CD14-positive monocyte (primary cell): ENCODE data around the gene RFX1. TPM values are rescaled to one million over a fixed set of nuclear protein-coding genes. Genes with fewer than 3 reads are reported as not detected.
A peak's percentile ranks its signal among the peaks of the same experiment; 100 is the strongest.
"Not testable (repeated sequence)": the region's sequence is repeated elsewhere in the genome, so short reads cannot be mapped to it uniquely, and the experiment has no call there.

Experiments
- DNase-seq, 3 donors: peaks; one replicate each; pipeline ENCODE4 v3.0.0-alpha.2; 2011 to 2022
- H2AFZ ChIP-seq: 2 replicates; pipeline ENCODE4 v1.6.0; 2012; ENCODE audit warnings: mild to moderate bottlenecking, low read depth, low read length, inconsistent platforms; ENCODE audit not compliant: insufficient read depth, poor library complexity, severe bottlenecking
- H3K27ac ChIP-seq, 2 donors: 1 replicate in 1 of 2; 2 replicates in 1 of 2; pipeline ENCODE4 v1.5.1; 2012 to 2013; ENCODE audit warnings: low read length in 2 of 2, control low read depth in 1 of 2, inconsistent platforms in 1 of 2, low read depth in 1 of 2, mild to moderate bottlenecking in 1 of 2
- H3K27me3 ChIP-seq, 2 donors: one replicate each; pipeline versions ENCODE4 v1.6.0 to v1.6.1; 2011 to 2013; ENCODE audit warnings: low read length in 2 of 2; ENCODE audit not compliant: control insufficient read depth in 2 of 2, insufficient read depth in 2 of 2
- H3K36me3 ChIP-seq, 2 donors: replicated peaks in 1 of 2; 1 replicate in 1 of 2; 2 replicates in 1 of 2; pipeline versions ENCODE4 v1.5.1 to v1.6.1; 2012 to 2013; ENCODE audit warnings: low read length in 2 of 2, control low read depth in 1 of 2, inconsistent platforms in 1 of 2, mild to moderate bottlenecking in 1 of 2; ENCODE audit not compliant: insufficient read depth in 2 of 2, control insufficient read depth in 1 of 2
- H3K4me1 ChIP-seq, 2 donors: 1 replicate in 1 of 2; 2 replicates in 1 of 2; pipeline versions ENCODE4 v1.5.1 to v1.6.1; 2012 to 2013; ENCODE audit warnings: low read length in 2 of 2, control low read depth in 1 of 2, inconsistent platforms in 1 of 2, mild to moderate bottlenecking in 1 of 2, moderate library complexity in 1 of 2; ENCODE audit not compliant: insufficient read depth in 2 of 2, control insufficient read depth in 1 of 2
- H3K4me2 ChIP-seq: replicated peaks from 2 replicates; pipeline ENCODE3; 2012; ENCODE audit warnings: low read length, moderate library complexity, mild to moderate bottlenecking; ENCODE audit not compliant: poor library complexity, severe bottlenecking; ENCODE audit errors: extremely low read depth
- H3K4me3 ChIP-seq, 3 experiments: fragments of 200-600 bp in 1 of 3; sonication (generic) in 1 of 3; replicated peaks in 1 of 3; 1 replicate in 2 of 3; 2 replicates in 1 of 3; pipeline ENCODE4 v1.5.1; 2011 to 2013; ENCODE audit warnings: low read length in 3 of 3, mild to moderate bottlenecking in 3 of 3, control low read depth in 2 of 3, low read depth in 2 of 3, inconsistent platforms in 1 of 3, moderate library complexity in 1 of 3
- H3K79me2 ChIP-seq: 2 replicates; pipeline ENCODE4 v1.6.0; 2012; ENCODE audit warnings: mild to moderate bottlenecking, control low read depth, inconsistent platforms, low read length, moderate library complexity; ENCODE audit not compliant: insufficient read depth
- H3K9ac ChIP-seq: 2 replicates; pipeline ENCODE4 v1.6.0; 2017; ENCODE audit warnings: low read length, mild to moderate bottlenecking; ENCODE audit not compliant: insufficient read depth, poor library complexity, severe bottlenecking
- H3K9me3 ChIP-seq, 2 donors: replicated peaks in 1 of 2; 1 replicate in 1 of 2; 2 replicates in 1 of 2; pipeline versions ENCODE4 v1.5.1 to v1.6.1; 2012 to 2013; ENCODE audit warnings: low read length in 2 of 2, control low read depth in 1 of 2; ENCODE audit not compliant: control insufficient read depth in 1 of 2, insufficient read depth in 1 of 2
- H4K20me1 ChIP-seq: 2 replicates; pipeline ENCODE4 v1.6.0; 2012; ENCODE audit warnings: mild to moderate bottlenecking, low read length, control low read depth, moderate library complexity; ENCODE audit not compliant: insufficient read depth
- H3K27ac Mint-ChIP-seq, 7 donors: one replicate each; pipeline ENCODE4 v1.8.0; 2020; ENCODE audit warnings: mild to moderate bottlenecking in 7 of 7, mixed read lengths in 7 of 7, moderate library complexity in 6 of 7, inconsistent platforms in 2 of 7
- H3K27me3 Mint-ChIP-seq, 3 donors: one replicate each; pipeline ENCODE4 v1.8.0; 2021 to 2022; ENCODE audit warnings: low read depth in 3 of 3, mild to moderate bottlenecking in 3 of 3, mixed read lengths in 3 of 3, moderate library complexity in 3 of 3, inconsistent platforms in 1 of 3
- H3K36me3 Mint-ChIP-seq, 2 donors: one replicate each; pipeline ENCODE4 v1.8.0; 2020; ENCODE audit warnings: mixed read lengths in 2 of 2, inconsistent platforms in 1 of 2, mild to moderate bottlenecking in 1 of 2
- H3K4me1 Mint-ChIP-seq: one replicate; pipeline ENCODE4 v1.8.0; 2020; ENCODE audit warnings: mild to moderate bottlenecking, mixed read lengths
- H3K4me3 Mint-ChIP-seq, 2 donors: one replicate each; pipeline ENCODE4 v1.8.0; 2020; ENCODE audit warnings: mild to moderate bottlenecking in 2 of 2, mixed read lengths in 2 of 2, moderate library complexity in 1 of 2
- H3K9me3 Mint-ChIP-seq, 7 donors: one replicate each; pipeline ENCODE4 v1.8.0; 2020 to 2022; ENCODE audit warnings: mixed read lengths in 7 of 7, mild to moderate bottlenecking in 6 of 7, moderate library complexity in 6 of 7, inconsistent platforms in 2 of 7
- WGBS: methylation state at CpG from one replicate; pipeline ENCODE4 v1.1.5; 2013; ENCODE audit warnings: missing lambda C conversion rate; ENCODE audit not compliant: insufficient coverage; 5-methylcytosine and 5-hydroxymethylcytosine counted together
- intact Hi-C, 2 donors: fragments of 100-400 bp; cut with micrococcal nuclease; formaldehyde crosslinking; loops; one replicate each; pipeline versions ENCODE4 v1.15.0 to v1.15.1; 2023
- polyA plus RNA-seq, 3 donors: library from polyadenylated mRNA; depleted of rRNA in 1 of 3; unstranded in 2 of 3; stranded (reverse) in 1 of 3; fragments of 300-500 nt in 2 of 3; fragments of >200 nt in 1 of 3; fragmentation: Illumina TruSeq in 2 of 3; gene quantifications; 1 replicate in 2 of 3; 2 replicates in 1 of 3; pipeline ENCODE4 v1.2.3, GENCODE V29; 2012 to 2021
- TF ChIP-seq, protein P1 (sequence below): fragments of 200-600 bp; IDR thresholded peaks from one replicate; pipeline ENCODE4 v1.8.0; 2022; ENCODE audit warnings: antibody characterized with exemption, mild to moderate bottlenecking

The RFX1 gene
- polyA plus RNA-seq, 3 donors, result 0.89 to 12.8 (median 0.95) TPM

GRCh38 chr19:13972368-13973155 is 33.6 kb downstream of the RFX1 start:
- peaks cover 0 to under 1% of the 10 kb centered on the region in 2 donors for H3K4me1 ChIP-seq
- H3K79me2 ChIP-seq, result no peaks in the 10 kb centered on the region
- Mint-ChIP-seq H3K27me3 (peaks cover 0 to 1% (median 0%) of the 10 kb centered on the region in 3 donors), H3K4me1 (peaks cover 7% of the 10 kb centered on the region), H3K9me3 (no peaks in the 10 kb centered on the region), H3K4me3 (no peak overlapping the region), H3K36me3 (peaks cover 56 to 91% of the 10 kb centered on the region in 2 donors), H3K27ac (peak overlapping the region in 2 of 7 donors; percentile 24 to 50)
- peaks cover 56 to 78% of the 10 kb centered on the region in 2 donors for H3K36me3 ChIP-seq
- H3K27me3 ChIP-seq, result no peaks in the 10 kb centered on the region
- 97% methylated on average over 33 of the region's 37 CpGs for WGBS
- H3K4me2 ChIP-seq, result no peak overlapping the region
- no peak overlapping the region for H3K4me3 ChIP-seq
- TF ChIP-seq, protein P1, sequence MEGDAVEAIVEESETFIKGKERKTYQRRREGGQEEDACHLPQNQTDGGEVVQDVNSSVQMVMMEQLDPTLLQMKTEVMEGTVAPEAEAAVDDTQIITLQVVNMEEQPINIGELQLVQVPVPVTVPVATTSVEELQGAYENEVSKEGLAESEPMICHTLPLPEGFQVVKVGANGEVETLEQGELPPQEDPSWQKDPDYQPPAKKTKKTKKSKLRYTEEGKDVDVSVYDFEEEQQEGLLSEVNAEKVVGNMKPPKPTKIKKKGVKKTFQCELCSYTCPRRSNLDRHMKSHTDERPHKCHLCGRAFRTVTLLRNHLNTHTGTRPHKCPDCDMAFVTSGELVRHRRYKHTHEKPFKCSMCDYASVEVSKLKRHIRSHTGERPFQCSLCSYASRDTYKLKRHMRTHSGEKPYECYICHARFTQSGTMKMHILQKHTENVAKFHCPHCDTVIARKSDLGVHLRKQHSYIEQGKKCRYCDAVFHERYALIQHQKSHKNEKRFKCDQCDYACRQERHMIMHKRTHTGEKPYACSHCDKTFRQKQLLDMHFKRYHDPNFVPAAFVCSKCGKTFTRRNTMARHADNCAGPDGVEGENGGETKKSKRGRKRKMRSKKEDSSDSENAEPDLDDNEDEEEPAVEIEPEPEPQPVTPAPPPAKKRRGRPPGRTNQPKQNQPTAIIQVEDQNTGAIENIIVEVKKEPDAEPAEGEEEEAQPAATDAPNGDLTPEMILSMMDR, result no peak
- intact Hi-C loops, result no loop called here
- DNase-seq, result no peak
- no peak overlapping the region for H2AFZ ChIP-seq
- no peak overlapping the region for H3K9ac ChIP-seq
- no peaks in the 10 kb centered on the region for H4K20me1 ChIP-seq
- H3K9me3 ChIP-seq, result no peaks in the 10 kb centered on the region
- no peak overlapping the region for H3K27ac ChIP-seq

DNA sequence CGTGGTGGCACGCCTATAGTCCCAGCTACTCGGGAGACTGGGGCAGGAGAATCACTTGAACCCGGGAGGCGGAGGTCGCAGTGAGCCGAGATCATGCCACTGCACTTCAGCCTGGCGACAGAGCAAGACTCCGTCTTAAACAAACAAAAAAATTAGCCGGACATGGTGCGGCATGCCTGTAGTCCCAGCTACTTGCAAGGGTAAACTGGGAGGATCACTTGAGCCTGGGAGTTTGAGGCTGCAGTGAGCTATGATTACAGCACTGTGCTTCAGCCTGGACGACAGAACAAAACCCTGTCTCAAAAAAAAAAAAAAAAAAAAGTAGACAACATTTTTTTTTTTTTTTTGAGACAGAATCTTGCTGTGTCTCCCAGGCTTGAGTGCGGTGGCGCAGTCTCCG is 34.3 kb downstream of the RFX1 start:
- WGBS, result 95% methylated on average over 9 of the region's 15 CpGs
- H2AFZ ChIP-seq, H4K20me1 ChIP-seq, H3K9me3 ChIP-seq, H3K4me1 Mint-ChIP-seq, H3K27ac Mint-ChIP-seq, H3K9me3 Mint-ChIP-seq, H3K79me2 ChIP-seq, H3K4me2 ChIP-seq, H3K4me3 ChIP-seq, H3K27ac ChIP-seq, DNase-seq, H3K4me3 Mint-ChIP-seq, H3K9ac ChIP-seq, intact Hi-C loops, H3K27me3 ChIP-seq, H3K4me1 ChIP-seq, H3K27me3 Mint-ChIP-seq: not testable (repeated sequence)
- H3K36me3 ChIP-seq, result peaks cover 63 to 85% of the 10 kb centered on the region in 2 donors
- peaks cover 61 to 94% of the 10 kb centered on the region in 2 donors for H3K36me3 Mint-ChIP-seq
